Duodenal mucosa (tissue), 2 donors: ENCODE measurements around the gene C9orf85.
"Not testable (repeated sequence)": the region's sequence is repeated elsewhere in the genome, so short reads cannot be mapped to it uniquely, and the experiment has no call there.

Source experiments
- H3K27ac ChIP-seq: one replicate; pipeline ENCODE4 v1.7.0; 2013; ENCODE audit warnings: low read depth, low read length
- H3K27me3 ChIP-seq, 2 donors: one replicate each; pipeline ENCODE4 v1.7.0; 2013; ENCODE audit warnings: low read length in 2 of 2, control low read depth in 1 of 2; ENCODE audit not compliant: insufficient read depth in 2 of 2, control insufficient read depth in 1 of 2
- H3K36me3 ChIP-seq, 2 donors: one replicate each; pipeline ENCODE4 v1.7.0; 2013; ENCODE audit warnings: low read length in 2 of 2, control low read depth in 1 of 2; ENCODE audit not compliant: insufficient read depth in 2 of 2, control insufficient read depth in 1 of 2
- H3K4me1 ChIP-seq, 2 donors: one replicate each; pipeline ENCODE4 v1.7.0; 2013; ENCODE audit warnings: low read length in 2 of 2, control low read depth in 1 of 2; ENCODE audit not compliant: insufficient read depth in 2 of 2, control insufficient read depth in 1 of 2
- H3K4me3 ChIP-seq, 2 donors: one replicate each; pipeline ENCODE4 v1.7.0; 2013; ENCODE audit warnings: low read length in 2 of 2, low read depth in 1 of 2
- H3K9ac ChIP-seq, 2 donors: one replicate each; pipeline ENCODE4 v1.7.0; 2013; ENCODE audit warnings: low read length in 2 of 2, low read depth in 1 of 2
- H3K9me3 ChIP-seq, 2 donors: one replicate each; pipeline ENCODE4 v1.7.0; 2013; ENCODE audit warnings: low read length in 2 of 2, control low read depth in 1 of 2; ENCODE audit not compliant: control insufficient read depth in 1 of 2

C9orf85 gene

GRCh38 chr9:71886015-71886414 is 25.4 kb upstream of the C9orf85 start:
- no peaks in the 10 kb centered on the region for H3K27me3 ChIP-seq
- H3K4me1 ChIP-seq = peaks cover 0 to 5% of the 10 kb centered on the region in 2 donors
- peaks cover 9 to 23% of the 10 kb centered on the region in 2 donors for H3K9me3 ChIP-seq
- H3K4me3 ChIP-seq = no peak overlapping the region
- no peak overlapping the region for H3K27ac ChIP-seq
- peaks cover 0 to 5% of the 10 kb centered on the region in 2 donors for H3K36me3 ChIP-seq
- H3K9ac ChIP-seq = no peak overlapping the region

GRCh38 chr9:71886541-71886940 is 24.9 kb upstream of the C9orf85 start:
- peaks cover 9 to 23% of the 10 kb centered on the region in 2 donors for H3K9me3 ChIP-seq
- no peaks in the 10 kb centered on the region for H3K27me3 ChIP-seq
- H3K4me3 ChIP-seq = no peak overlapping the region
- H3K27ac ChIP-seq = no peak overlapping the region
- H3K4me1 ChIP-seq = peaks cover 0 to 8% of the 10 kb centered on the region in 2 donors
- peaks cover 0 to 5% of the 10 kb centered on the region in 2 donors for H3K36me3 ChIP-seq
- H3K9ac ChIP-seq = no peak overlapping the region

GRCh38 chr9:71887362-71887761 is 24.1 kb upstream of the C9orf85 start:
- Histone ChIP-seq H3K4me1 (peaks cover 0 to 13% of the 10 kb centered on the region in 2 donors), H3K9me3 (peaks cover 6 to 17% of the 10 kb centered on the region in 2 donors), H3K9ac (no peak overlapping the region), H3K27me3 (no peaks in the 10 kb centered on the region), H3K36me3 (peaks cover 0 to 5% of the 10 kb centered on the region in 2 donors), H3K4me3 (no peak overlapping the region), H3K27ac (no peak overlapping the region)

GRCh38 chr9:71890042-71890679 is 21.3 kb upstream of the C9orf85 start:
- Histone ChIP-seq H3K9ac (no peak overlapping the region), H3K36me3 (no peaks in the 10 kb centered on the region), H3K27ac (no peak overlapping the region), H3K4me1 (peaks cover 5 to 21% of the 10 kb centered on the region in 2 donors), H3K27me3 (no peaks in the 10 kb centered on the region), H3K9me3 (no peaks in the 10 kb centered on the region), H3K4me3 (no peak overlapping the region)

- H3K36me3 ChIP-seq = no peaks in the 10 kb centered on the region
- no peak overlapping the region for H3K9ac ChIP-seq
- no peaks in the 10 kb centered on the region for H3K27me3 ChIP-seq
- no peak overlapping the region for H3K4me3 ChIP-seq
- peaks cover 8 to 35% of the 10 kb centered on the region in 2 donors for H3K4me1 ChIP-seq
- H3K9me3 ChIP-seq = no peaks in the 10 kb centered on the region
- no peak overlapping the region for H3K27ac ChIP-seq
These were observed 19.8 kb upstream of the C9orf85 start for GRCh38 chr9:71891557-71892189.

GRCh38 chr9:71895117-71895516 is 16.3 kb upstream of the C9orf85 start:
- Histone ChIP-seq H3K4me1 (peaks cover 8 to 41% of the 10 kb centered on the region in 2 donors), H3K36me3 (no peaks in the 10 kb centered on the region), H3K4me3 (no peak overlapping the region), H3K9ac (no peak overlapping the region), H3K27ac (no peak overlapping the region), H3K9me3 (no peaks in the 10 kb centered on the region), H3K27me3 (no peaks in the 10 kb centered on the region)

- no peaks in the 10 kb centered on the region for H3K9me3 ChIP-seq
- no peaks in the 10 kb centered on the region for H3K27me3 ChIP-seq
- H3K27ac ChIP-seq = no peak overlapping the region
- H3K4me3 ChIP-seq = no peak overlapping the region
- no peak overlapping the region for H3K9ac ChIP-seq
- no peaks in the 10 kb centered on the region for H3K36me3 ChIP-seq
- H3K4me1 ChIP-seq = peaks cover 8 to 41% of the 10 kb centered on the region in 2 donors
These were observed 15.5 kb upstream of the C9orf85 start for GRCh38 chr9:71895955-71896354.

- Histone ChIP-seq H3K27ac (no peak overlapping the region), H3K9me3 (no peaks in the 10 kb centered on the region), H3K9ac (no peak overlapping the region), H3K4me1 (peaks cover 8 to 35% of the 10 kb centered on the region in 2 donors), H3K36me3 (no peaks in the 10 kb centered on the region), H3K27me3 (no peaks in the 10 kb centered on the region), H3K4me3 (no peak overlapping the region)
These were observed 14.7 kb upstream of the C9orf85 start for GRCh38 chr9:71896761-71897160.

- Histone ChIP-seq H3K4me1 (peaks cover 8 to 33% of the 10 kb centered on the region in 2 donors), H3K27me3 (no peaks in the 10 kb centered on the region), H3K9ac (no peak overlapping the region), H3K36me3 (no peaks in the 10 kb centered on the region), H3K4me3 (no peak overlapping the region), H3K9me3 (no peaks in the 10 kb centered on the region), H3K27ac (no peak overlapping the region)
These were observed 13.9 kb upstream of the C9orf85 start for GRCh38 chr9:71897577-71897976.

- not testable (repeated sequence) for H3K4me3 ChIP-seq, H3K9me3 ChIP-seq, H3K9ac ChIP-seq, H3K36me3 ChIP-seq, H3K27me3 ChIP-seq, H3K27ac ChIP-seq
- H3K4me1 ChIP-seq = peaks cover 8 to 34% of the 10 kb centered on the region in 2 donors
These were observed 12.7 kb upstream of the C9orf85 start for GRCh38 chr9:71898756-71899155.
